Measurements from ENCODE around the gene PDGFD. TPM values are rescaled to one million over a fixed set of nuclear protein-coding genes. Genes with fewer than 3 reads are reported as not detected.

The PDGFD gene
- total RNA-seq, 1 donor from 2014 or later: 3.9 TPM

DNA sequence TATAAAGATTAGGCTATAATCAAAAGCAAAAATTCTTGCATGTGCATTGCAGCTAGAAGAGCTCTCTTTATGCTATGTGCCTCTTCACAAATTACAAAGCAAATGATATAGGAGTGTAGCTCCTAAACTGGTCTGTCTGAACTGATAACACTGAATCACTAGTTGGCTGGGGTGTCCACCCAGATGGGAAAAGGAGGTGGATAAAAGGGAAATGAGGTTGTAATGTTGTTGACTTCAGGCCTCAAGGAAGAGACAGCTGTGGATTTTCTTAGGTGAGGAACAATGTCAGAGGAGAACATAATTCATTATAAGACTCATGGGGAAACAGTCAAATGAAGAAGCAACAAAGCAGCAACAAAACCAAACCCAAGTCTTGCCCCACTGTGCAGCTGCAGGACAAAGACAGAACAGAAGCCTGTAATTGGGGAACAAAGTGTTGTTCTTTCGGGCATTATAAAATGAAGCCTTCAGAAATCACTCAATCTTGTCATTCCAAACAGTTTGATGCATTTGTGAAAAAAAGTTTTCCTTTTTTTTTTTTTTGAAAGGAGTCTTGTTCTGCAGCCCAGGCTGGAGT, 257.6 kb downstream of the PDGFD start:
- Histone ChIP-seq H3K4me3 (no peak overlapping the region), H3K4me1 (peaks cover 9% of the 10 kb centered on the region), H3K27ac (no peak overlapping the region), H3K27me3 (ENCODE audit: low read depth) (no peaks in the 10 kb centered on the region), H3K9me3 (no peaks in the 10 kb centered on the region), H3K36me3 (no peaks in the 10 kb centered on the region)
- intact Hi-C loops (cut with DNase I): no loop called here
- no peak for DNase-seq
- TF ChIP-seq, protein P1, sequence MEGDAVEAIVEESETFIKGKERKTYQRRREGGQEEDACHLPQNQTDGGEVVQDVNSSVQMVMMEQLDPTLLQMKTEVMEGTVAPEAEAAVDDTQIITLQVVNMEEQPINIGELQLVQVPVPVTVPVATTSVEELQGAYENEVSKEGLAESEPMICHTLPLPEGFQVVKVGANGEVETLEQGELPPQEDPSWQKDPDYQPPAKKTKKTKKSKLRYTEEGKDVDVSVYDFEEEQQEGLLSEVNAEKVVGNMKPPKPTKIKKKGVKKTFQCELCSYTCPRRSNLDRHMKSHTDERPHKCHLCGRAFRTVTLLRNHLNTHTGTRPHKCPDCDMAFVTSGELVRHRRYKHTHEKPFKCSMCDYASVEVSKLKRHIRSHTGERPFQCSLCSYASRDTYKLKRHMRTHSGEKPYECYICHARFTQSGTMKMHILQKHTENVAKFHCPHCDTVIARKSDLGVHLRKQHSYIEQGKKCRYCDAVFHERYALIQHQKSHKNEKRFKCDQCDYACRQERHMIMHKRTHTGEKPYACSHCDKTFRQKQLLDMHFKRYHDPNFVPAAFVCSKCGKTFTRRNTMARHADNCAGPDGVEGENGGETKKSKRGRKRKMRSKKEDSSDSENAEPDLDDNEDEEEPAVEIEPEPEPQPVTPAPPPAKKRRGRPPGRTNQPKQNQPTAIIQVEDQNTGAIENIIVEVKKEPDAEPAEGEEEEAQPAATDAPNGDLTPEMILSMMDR (IDR thresholded peaks at IDR 0.05): no peak
- ATAC-seq: no peak

DNA sequence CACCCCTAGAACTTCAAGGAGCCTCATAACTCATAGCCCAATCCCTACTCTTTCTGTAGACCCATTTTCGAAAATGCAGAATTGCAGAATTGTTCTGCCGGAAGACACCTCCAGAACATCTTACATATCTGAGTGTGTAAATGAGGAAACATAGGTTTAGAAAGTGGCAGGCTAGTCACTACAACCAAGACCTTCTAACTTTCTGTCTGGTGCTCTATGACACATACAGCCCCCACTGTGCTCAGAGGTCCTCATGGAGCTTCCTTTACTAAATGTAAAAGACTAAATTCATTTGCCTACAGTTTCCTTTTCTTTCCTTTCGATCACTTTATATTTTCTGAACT, 259.7 kb downstream of the PDGFD start:
- DNase-seq (no peak), ATAC-seq (no peak)
- Histone ChIP-seq H3K9me3 (no peaks in the 10 kb centered on the region), H3K4me3 (no peak overlapping the region), H3K36me3 (no peaks in the 10 kb centered on the region), H3K27me3 (ENCODE audit: low read depth) (no peaks in the 10 kb centered on the region), H3K4me1 (peaks cover 9% of the 10 kb centered on the region), H3K27ac (no peak overlapping the region)
- intact Hi-C loops (cut with DNase I): no loop called here
- TF ChIP-seq, protein P1 (IDR thresholded peaks at IDR 0.05): no peak

GRCh38 chr11:103903621-103904323, 260.2 kb downstream of the PDGFD start:
- ATAC-seq (no peak), DNase-seq (no peak)
- Histone ChIP-seq H3K9me3 (no peaks in the 10 kb centered on the region), H3K36me3 (no peaks in the 10 kb centered on the region), H3K4me3 (no peak overlapping the region), H3K27ac (no peak overlapping the region), H3K4me1 (peaks cover 9% of the 10 kb centered on the region), H3K27me3 (ENCODE audit: low read depth) (no peaks in the 10 kb centered on the region)
- TF ChIP-seq, protein P1 (IDR thresholded peaks at IDR 0.05): no peak
- intact Hi-C loops (cut with DNase I): no loop called here

DNA sequence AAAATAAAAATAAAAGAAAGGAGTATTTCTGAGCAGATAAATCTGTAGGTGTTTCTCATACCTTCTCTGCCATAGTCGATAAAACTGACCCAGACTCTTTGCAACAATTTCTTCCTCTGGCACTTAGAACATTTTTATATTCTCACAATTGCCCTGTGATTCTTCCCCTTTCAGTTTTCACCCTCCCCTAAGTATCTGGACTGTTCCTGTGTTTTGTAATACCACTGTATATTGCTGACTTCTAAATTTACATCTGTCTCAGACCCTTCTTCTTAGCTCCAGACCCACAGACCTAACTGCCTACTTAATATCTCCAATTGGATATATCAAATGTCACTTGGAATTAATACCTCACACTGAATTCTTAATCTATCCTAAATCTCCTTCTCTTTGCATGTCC, 261.0 kb downstream of the PDGFD start:
- H3K9me3 ChIP-seq: no peaks in the 10 kb centered on the region
- no peak overlapping the region for H3K27ac ChIP-seq
- TF ChIP-seq, protein P1 (IDR thresholded peaks at IDR 0.05): no peak
- no peak overlapping the region for H3K4me3 ChIP-seq
- ATAC-seq (no peak), DNase-seq (no peak)
- H3K36me3 ChIP-seq: no peaks in the 10 kb centered on the region
- intact Hi-C loops (cut with DNase I): no loop called here
- H3K27me3 ChIP-seq (ENCODE audit: low read depth): no peaks in the 10 kb centered on the region
- peaks cover 7% of the 10 kb centered on the region for H3K4me1 ChIP-seq

DNA sequence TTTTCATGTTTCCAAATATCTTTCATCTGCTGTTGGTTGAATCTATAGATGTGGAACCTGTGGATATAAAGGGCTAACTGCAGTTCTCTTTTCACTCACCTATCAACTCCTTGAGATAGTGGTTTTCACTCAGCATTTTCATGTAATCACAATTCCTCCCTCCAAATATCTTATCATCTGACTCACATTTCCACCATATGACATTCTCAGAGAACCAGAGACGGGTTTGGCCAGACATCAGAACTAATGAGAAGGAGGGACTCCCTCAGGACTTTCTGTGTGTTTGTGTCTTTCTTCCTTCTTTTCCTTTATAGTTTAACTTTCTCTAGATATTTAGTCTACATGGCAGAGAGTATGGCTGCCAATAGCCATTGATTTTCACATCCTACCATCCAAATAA, 262.3 kb downstream of the PDGFD start:
- DNase-seq (no peak), ATAC-seq (no peak)
- Histone ChIP-seq H3K9me3 (no peaks in the 10 kb centered on the region), H3K36me3 (no peaks in the 10 kb centered on the region), H3K4me3 (no peak overlapping the region), H3K4me1 (peaks cover 6% of the 10 kb centered on the region), H3K27ac (no peak overlapping the region), H3K27me3 (ENCODE audit: low read depth) (no peaks in the 10 kb centered on the region)
- intact Hi-C loops (cut with DNase I): no loop called here
- TF ChIP-seq, protein P1 (IDR thresholded peaks at IDR 0.05): no peak

All from lower lobe of right lung (tissue), 2 donors.